NB4 (cell line): ENCODE measurements around the gene PTPN5.

Experiments used
- DNase-seq: peaks from one replicate; pipeline ENCODE4 v3.0.0; 2010; ENCODE audit warnings: low read depth
- H3K4me3 ChIP-seq: one replicate; pipeline ENCODE4 v1.5.1; 2011; ENCODE audit warnings: mild to moderate bottlenecking, low read depth, low read length, moderate library complexity
- CTCF ChIP-seq: IDR thresholded peaks from one replicate; pipeline ENCODE4 v1.5.1; 2012; ENCODE audit warnings: low read depth, low read length
- MAX ChIP-seq: IDR thresholded peaks from 2 replicates; pipeline ENCODE4 v1.6.1; 2011; ENCODE audit warnings: low read depth, low read length
- MYC ChIP-seq: IDR thresholded peaks from 2 replicates; pipeline ENCODE4 v1.6.1; 2011; ENCODE audit warnings: low read depth, low read length
- POLR2A ChIP-seq: IDR thresholded peaks from 2 replicates; pipeline ENCODE4 v1.6.1; 2011; ENCODE audit warnings: mild to moderate bottlenecking; ENCODE audit not compliant: insufficient read length; ENCODE audit errors: extremely low read depth

The PTPN5 gene

GRCh38 chr11:18722293-18722637 is 69.3 kb downstream of the PTPN5 start:
- DNase-seq, result no peak
- TF ChIP-seq MYC, result no peak
- no peak for TF ChIP-seq CTCF
- no peak for TF ChIP-seq POLR2A
- no peak for TF ChIP-seq MAX
- H3K4me3 ChIP-seq, result no peak overlapping the region

- DNase-seq, result peak; percentile 60
- TF ChIP-seq MAX, result no peak
- TF ChIP-seq MYC, result no peak
- peak; percentile 65 for TF ChIP-seq CTCF
- TF ChIP-seq POLR2A, result no peak
- H3K4me3 ChIP-seq, result no peak overlapping the region
Observed at GRCh38 chr11:18721561-18722292, 69.9 kb downstream of the PTPN5 start.

- DNase-seq, result no peak
- TF ChIP-seq MAX (no peak), MYC (no peak), POLR2A (no peak), CTCF (no peak)
- no peak overlapping the region for H3K4me3 ChIP-seq
Observed at GRCh38 chr11:18720808-18721560, 70.6 kb downstream of the PTPN5 start.

GRCh38 chr11:18720091-18720807 is 71.3 kb downstream of the PTPN5 start:
- H3K4me3 ChIP-seq, result no peak overlapping the region
- DNase-seq, result no peak
- TF ChIP-seq MYC (no peak), MAX (no peak), CTCF (no peak), POLR2A (no peak)

- TF ChIP-seq MYC (no peak), MAX (no peak), CTCF (no peak), POLR2A (no peak)
- H3K4me3 ChIP-seq, result no peak overlapping the region
- DNase-seq, result no peak
Observed at GRCh38 chr11:18715476-18715875, 76.1 kb downstream of the PTPN5 start.
